HG03108 (cell line): ENCODE measurements around the gene ZNF487.
"Not testable (repeated sequence)": the region's sequence is repeated elsewhere in the genome, so short reads cannot be mapped to it uniquely, and the experiment has no call there.

Source experiments
- ATAC-seq: cut with Tn5 transposase; IDR thresholded peaks from one replicate; pipeline ENCODE4 v1.9.1; 2021; ENCODE audit warnings: moderate library complexity; ENCODE audit not compliant: unreplicated experiment

Gene ZNF487

DNA sequence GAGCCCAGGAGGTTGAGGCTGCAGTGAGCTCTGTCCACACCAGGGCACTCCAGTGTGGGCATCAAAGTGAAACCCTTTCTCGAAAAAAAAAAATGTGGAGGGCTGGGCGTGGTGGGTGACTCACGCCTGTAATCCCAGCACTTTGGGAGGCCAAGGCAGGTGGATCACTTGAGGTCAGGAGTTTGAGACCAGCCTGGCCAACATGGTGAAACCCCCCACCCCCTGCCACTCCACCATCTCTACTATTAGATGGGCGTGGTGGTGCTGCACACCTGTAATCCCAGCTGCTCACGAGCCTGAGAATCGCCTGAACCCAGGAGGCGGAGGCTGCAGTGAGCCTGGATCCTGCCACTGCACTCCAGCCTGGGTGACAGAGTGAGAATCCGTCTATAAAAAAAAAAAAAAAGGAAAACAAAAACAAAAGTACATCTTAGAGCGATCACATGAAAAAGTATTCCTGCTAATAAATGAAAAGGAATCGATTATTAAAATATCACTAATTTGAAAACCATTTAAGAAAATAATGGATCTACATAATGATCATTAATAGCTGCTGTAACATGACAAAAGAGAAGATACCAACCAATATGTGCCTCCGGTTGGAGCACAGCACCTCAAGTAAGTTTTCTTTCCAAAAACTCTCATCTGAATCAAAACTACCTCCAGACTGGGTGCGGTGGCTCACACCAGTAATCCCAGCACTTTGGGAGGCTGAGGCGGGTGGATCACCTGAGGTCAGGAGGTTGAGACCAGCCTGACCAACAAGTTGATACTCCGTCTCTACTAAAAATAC, 32.8 kb upstream of the ZNF487 start:
- ATAC-seq, result no peak

GRCh38 chr10:43404704-43405084, 32.2 kb upstream of the ZNF487 start:
- ATAC-seq, result no peak

- ATAC-seq, result no peak
Observed at GRCh38 chr10:43407148-43407575, 29.7 kb upstream of the ZNF487 start.

DNA sequence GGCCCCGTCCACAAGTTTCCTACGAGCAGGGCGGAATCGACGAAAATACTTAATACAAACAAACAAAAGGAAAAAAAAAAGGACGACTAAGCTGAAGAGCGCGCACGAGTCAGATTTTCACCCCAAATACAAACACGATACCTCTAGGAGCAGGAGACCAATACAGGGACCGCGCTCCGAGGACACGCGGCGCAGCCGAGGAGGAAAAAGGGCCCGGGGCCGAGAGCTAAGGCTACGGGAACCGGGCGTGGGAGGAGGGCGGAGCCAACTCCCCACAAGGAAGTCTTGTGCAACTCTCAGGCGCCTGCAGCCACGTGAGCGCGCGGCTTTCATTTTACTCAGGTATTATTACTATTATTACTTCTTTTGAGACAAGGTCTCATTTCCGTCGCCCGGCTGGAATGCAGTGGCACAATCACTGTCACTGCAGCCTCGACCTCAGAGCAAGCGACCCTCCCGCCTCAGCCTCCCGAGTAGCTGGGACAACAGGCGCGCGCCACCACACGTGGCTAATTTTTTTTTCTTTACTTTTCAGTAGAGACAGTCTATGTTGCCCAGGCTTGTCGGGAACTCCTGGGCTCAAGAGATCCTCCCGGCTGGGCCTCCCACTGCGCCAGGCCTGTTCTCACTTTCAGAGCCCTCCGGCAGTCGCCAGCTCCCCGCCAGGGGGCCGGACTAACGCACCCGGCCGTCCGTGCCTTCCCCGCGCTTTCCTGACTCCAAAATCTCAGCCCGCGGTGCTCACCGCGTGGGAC, 29.2 kb upstream of the ZNF487 start:
- peak; percentile 41 for ATAC-seq

- no peak for ATAC-seq
Observed at GRCh38 chr10:43408331-43408709, 28.6 kb upstream of the ZNF487 start.

DNA sequence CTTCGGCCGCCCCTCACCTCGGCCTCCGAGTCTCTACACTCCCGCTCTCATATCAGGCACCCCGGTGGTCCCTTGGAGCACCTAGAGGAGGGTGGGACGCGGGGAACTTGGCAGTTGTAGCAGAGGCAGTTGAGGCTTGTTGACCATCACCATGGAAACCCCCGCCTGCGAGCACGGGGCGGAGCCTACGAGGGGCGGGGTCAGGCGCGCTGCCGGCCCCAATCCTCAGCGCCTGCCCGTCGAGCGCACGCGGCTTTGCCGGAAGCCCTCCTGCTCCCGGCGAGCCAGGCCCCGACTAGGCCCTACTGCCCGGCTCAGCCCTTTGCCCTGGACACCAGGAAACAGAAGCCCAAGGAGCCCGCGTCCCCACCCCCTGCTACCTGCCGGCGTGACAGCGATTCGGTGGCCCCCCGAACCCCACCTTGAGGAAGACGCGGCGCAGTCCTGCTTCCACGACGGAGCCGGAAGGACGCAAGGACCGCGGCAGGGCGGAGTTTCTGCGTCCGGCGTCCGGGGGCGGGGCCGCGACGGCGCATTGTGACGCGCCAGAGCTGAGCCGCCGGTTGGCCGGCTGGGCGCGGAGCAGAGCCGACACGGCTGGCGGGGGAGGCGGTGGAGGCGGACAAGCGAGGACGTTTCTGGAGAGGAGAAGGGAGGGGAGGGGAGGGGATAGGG, 28.1 kb upstream of the ZNF487 start, which contains the start of gene HNRNPF:
Gene HNRNPF (minus strand): TSS at position 477 of the 675 bp plus-strand sequence. CDS start 21,302 bp downstream, outside the sequence.
- ATAC-seq, result peak; percentile 65

GRCh38 chr10:43409385-43410109, 27.4 kb upstream of the ZNF487 start:
- ATAC-seq, result no peak

- no peak for ATAC-seq
Observed at GRCh38 chr10:43410345-43410744, 26.6 kb upstream of the ZNF487 start.

- no peak for ATAC-seq
Observed at GRCh38 chr10:43411536-43411935, 25.4 kb upstream of the ZNF487 start.

- no peak for ATAC-seq
Observed at GRCh38 chr10:43415544-43415943, 21.4 kb upstream of the ZNF487 start.

DNA sequence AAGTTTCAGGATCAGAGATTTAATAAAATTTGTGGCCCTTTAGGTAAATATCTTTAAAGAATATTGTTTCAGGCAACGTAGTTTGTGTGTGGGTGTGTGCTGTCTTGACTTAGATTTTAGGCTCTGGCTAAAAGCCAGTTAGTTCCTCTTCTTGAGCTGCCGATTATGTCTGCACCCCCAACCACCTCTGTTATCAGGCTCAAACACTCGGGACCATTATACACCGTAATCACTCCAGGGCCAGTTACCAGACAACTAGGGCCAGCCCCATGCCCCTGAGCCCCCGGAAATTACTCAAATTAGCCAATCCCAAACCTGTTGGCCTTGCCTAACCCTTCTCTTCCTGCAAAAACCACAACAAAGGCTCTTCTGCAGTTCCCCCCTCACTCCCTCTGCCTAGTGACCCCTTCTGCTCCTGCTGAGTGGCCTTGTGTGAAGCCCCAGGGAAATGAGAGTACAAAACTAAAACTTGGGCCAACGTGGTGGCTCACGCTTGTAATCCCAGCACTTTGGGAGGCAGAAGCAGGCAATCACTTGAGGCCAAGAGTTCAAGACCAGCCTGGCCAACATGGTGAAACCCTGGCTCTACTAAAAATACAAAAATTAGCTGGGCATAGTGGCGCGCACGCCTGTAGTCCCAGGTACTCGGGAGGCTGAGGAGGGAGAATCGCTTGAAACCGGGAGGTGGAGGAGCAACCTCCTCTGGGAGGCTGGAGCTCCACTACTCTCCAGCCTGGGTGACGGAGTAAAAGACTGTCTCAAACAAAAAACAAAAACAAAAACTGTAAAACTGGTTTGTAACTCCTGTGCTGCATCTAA, 18.8 kb upstream of the ZNF487 start:
- peak; percentile 30 for ATAC-seq

DNA sequence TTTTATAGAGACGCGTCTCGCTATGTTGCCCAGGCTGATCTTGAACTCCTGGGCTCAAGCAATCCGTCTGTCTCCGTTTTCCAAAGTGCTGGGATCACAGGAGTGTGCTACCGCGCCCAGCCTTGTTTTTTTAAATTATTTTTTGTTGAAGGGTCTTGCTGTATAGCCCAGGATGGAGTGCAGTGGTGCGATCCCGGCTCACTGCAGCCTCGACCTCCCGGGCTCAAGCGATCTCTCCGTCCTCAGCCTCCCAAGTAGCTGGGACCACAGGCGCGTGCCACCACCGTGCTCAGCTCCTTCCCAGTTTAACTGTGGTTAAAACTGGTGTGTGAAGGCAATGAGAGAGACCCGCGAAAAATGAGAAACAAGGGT, 16.9 kb upstream of the ZNF487 start:
- ATAC-seq, result no peak

GRCh38 chr10:43420369-43421200, 16.3 kb upstream of the ZNF487 start:
- peak; percentile 82 for ATAC-seq

GRCh38 chr10:43421201-43421507, 15.8 kb upstream of the ZNF487 start:
- no peak for ATAC-seq

DNA sequence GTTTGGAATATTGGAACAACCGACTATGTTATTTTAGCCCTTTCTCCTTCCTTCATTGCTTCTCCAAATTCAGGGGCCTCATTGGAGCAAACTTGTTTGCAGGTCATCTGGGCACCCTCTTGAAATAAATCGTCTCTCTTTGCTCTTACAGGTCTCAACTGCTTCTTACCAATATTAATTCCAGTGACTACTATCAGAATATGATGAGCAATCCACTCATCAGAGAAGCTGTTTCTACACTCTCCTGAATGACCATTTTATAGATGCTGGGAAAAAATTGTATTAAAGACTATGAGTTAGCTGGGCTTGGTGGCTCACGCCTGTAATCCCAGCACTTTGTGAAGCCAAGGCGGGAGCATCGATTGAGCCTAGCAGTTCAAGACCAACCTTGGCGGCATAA, 15.4 kb upstream of the ZNF487 start:
- no peak for ATAC-seq

DNA sequence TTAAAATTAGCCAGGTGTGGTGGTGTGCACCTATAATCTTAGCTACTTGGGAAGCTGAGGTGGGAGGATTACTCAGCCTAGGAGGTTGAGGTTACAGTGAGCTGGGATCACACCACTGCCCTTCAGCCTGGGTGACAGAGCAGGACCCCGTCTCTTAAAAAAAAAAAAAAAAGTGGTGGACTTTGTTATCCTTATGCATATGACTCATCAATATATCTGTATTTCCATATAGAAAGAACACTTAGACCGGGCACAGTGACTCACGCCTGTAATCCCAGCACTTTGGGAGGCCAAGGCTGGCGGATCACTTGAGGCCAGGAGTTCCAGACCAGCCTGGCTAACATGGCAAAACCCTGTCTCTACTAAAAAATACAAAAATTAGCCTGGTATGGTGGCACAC, 15.0 kb upstream of the ZNF487 start:
- not testable (repeated sequence) for ATAC-seq

DNA sequence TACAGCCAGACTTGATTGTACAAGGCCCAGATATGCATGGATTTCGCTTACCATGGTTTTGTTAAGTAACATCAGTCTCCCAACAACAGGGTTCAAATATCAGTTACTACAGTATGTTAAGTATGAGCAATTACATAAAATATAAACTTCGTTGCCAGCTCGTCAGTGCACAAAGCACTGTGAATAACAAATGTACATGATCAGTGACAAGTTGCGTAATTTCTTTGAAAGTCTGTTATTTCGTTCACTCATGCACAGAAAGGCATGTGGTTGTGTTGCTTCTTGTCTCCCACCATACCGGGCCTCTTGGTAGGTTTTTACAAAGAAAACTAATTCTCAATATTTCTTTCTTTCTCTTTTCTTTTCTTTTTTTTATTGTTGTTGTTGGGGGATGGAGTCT, 12.5 kb upstream of the ZNF487 start:
- no peak for ATAC-seq

GRCh38 chr10:43426476-43426875, 10.4 kb upstream of the ZNF487 start:
- ATAC-seq, result not testable (repeated sequence)

GRCh38 chr10:43427166-43427825, 9.6 kb upstream of the ZNF487 start:
- ATAC-seq, result no peak
